Measurements from ENCODE around the gene APRT. TPM values are rescaled to one million over a fixed set of nuclear protein-coding genes. Genes with fewer than 3 reads are reported as not detected.

The APRT gene
- total and polyA plus RNA-seq, 9 of the 15 experiments (the other 6 are each of a cell fraction or from before 2014, with no cell fraction given), result 41.7 to 409 (median 146) TPM

DNA sequence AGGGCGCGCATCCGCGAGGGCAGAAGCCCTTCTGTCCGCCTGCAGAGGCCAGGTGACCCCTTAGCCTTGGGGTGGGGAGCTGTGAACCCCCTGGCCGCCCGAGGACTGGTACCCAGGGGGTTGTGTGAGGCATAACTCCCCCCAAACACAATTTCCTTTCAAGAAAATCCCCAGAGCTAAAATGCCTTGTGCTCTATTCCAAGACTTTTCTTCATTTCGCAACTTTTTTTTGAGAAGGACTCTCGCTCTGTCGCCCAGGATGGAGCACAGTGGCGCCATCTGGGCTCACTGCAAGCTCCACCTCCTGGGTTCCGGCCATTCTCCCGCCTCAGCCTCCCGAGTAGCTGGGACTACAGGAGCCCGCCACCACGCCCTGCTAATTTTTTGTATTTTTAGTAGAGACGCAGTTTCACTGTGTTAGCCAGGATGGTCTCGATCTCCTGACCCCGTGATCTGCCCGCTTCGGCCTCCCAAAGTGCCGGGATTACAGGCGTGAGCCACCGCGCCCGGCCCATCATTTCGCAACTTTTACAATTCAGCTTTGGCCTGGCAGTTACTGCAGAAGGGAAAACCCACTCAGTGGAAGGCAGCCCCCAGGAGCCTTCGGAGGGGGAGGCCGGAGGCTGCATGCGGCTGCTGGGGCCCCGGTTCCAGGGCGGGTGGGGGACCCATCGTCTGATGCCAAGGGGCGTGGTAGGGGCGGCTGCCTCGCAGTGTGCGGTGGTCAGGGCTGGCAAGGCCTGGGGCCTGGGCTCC, 963 bp upstream of the APRT start (continued):
- TF ChIP-seq, protein P1, sequence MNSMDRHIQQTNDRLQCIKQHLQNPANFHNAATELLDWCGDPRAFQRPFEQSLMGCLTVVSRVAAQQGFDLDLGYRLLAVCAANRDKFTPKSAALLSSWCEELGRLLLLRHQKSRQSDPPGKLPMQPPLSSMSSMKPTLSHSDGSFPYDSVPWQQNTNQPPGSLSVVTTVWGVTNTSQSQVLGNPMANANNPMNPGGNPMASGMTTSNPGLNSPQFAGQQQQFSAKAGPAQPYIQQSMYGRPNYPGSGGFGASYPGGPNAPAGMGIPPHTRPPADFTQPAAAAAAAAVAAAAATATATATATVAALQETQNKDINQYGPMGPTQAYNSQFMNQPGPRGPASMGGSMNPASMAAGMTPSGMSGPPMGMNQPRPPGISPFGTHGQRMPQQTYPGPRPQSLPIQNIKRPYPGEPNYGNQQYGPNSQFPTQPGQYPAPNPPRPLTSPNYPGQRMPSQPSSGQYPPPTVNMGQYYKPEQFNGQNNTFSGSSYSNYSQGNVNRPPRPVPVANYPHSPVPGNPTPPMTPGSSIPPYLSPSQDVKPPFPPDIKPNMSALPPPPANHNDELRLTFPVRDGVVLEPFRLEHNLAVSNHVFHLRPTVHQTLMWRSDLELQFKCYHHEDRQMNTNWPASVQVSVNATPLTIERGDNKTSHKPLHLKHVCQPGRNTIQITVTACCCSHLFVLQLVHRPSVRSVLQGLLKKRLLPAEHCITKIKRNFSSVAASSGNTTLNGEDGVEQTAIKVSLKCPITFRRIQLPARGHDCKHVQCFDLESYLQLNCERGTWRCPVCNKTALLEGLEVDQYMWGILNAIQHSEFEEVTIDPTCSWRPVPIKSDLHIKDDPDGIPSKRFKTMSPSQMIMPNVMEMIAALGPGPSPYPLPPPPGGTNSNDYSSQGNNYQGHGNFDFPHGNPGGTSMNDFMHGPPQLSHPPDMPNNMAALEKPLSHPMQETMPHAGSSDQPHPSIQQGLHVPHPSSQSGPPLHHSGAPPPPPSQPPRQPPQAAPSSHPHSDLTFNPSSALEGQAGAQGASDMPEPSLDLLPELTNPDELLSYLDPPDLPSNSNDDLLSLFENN (IDR thresholded peaks at IDR 0.05; ENCODE audit: low read depth in 2 of 2, low read length in 2 of 2), result no peak
- no peak for TF ChIP-seq RCOR1 (IDR thresholded peaks at IDR 0.05; ENCODE audit: borderline replicate concordance in 1 of 2, low read depth in 2 of 2, low read length in 2 of 2)
- TF ChIP-seq, protein P2, sequence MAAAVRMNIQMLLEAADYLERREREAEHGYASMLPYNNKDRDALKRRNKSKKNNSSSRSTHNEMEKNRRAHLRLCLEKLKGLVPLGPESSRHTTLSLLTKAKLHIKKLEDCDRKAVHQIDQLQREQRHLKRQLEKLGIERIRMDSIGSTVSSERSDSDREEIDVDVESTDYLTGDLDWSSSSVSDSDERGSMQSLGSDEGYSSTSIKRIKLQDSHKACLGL (CRISPR knock-in tag; IDR thresholded peaks at IDR 0.05; ENCODE audit: borderline replicate concordance, poor library complexity, severe bottlenecking), result no peak
- TF ChIP-seq PHF20 (IDR thresholded peaks at IDR 0.05; ENCODE audit: partially characterized antibody), result peak; percentile 13
- TF ChIP-seq, protein P3, sequence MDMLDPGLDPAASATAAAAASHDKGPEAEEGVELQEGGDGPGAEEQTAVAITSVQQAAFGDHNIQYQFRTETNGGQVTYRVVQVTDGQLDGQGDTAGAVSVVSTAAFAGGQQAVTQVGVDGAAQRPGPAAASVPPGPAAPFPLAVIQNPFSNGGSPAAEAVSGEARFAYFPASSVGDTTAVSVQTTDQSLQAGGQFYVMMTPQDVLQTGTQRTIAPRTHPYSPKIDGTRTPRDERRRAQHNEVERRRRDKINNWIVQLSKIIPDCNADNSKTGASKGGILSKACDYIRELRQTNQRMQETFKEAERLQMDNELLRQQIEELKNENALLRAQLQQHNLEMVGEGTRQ (CRISPR knock-in tag; IDR thresholded peaks at IDR 0.05), result 0 out of 2 replicates have a peak, but pooled peaks have one; percentile 5
- TF ChIP-seq, protein P4, sequence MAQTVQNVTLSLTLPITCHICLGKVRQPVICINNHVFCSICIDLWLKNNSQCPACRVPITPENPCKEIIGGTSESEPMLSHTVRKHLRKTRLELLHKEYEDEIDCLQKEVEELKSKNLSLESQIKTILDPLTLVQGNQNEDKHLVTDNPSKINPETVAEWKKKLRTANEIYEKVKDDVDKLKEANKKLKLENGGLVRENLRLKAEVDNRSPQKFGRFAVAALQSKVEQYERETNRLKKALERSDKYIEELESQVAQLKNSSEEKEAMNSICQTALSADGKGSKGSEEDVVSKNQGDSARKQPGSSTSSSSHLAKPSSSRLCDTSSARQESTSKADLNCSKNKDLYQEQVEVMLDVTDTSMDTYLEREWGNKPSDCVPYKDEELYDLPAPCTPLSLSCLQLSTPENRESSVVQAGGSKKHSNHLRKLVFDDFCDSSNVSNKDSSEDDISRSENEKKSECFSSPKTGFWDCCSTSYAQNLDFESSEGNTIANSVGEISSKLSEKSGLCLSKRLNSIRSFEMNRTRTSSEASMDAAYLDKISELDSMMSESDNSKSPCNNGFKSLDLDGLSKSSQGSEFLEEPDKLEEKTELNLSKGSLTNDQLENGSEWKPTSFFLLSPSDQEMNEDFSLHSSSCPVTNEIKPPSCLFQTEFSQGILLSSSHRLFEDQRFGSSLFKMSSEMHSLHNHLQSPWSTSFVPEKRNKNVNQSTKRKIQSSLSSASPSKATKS (CRISPR knock-in tag; IDR thresholded peaks at IDR 0.05), result no peak
- no peak for TF ChIP-seq MCM2 (IDR thresholded peaks at IDR 0.05; ENCODE audit: low read depth)
- TF ChIP-seq ZNF561 (CRISPR knock-in tag; conservative IDR thresholded peaks at IDR 0.05), result no peak
- no peak for TF ChIP-seq DDX20 (tag; IDR thresholded peaks at IDR 0.05; ENCODE audit: low read depth)
- no peak for TF ChIP-seq ZNF174 (CRISPR knock-in tag; IDR thresholded peaks at IDR 0.05)
- TF ChIP-seq PHF8 (IDR thresholded peaks at IDR 0.05; ENCODE audit: borderline replicate concordance, low read length), result peak; percentile 31; the same call in 1 of the 2 replicates
- no peak for TF ChIP-seq ELF1 (tag; IDR thresholded peaks at IDR 0.05)
- TF ChIP-seq, protein P5, sequence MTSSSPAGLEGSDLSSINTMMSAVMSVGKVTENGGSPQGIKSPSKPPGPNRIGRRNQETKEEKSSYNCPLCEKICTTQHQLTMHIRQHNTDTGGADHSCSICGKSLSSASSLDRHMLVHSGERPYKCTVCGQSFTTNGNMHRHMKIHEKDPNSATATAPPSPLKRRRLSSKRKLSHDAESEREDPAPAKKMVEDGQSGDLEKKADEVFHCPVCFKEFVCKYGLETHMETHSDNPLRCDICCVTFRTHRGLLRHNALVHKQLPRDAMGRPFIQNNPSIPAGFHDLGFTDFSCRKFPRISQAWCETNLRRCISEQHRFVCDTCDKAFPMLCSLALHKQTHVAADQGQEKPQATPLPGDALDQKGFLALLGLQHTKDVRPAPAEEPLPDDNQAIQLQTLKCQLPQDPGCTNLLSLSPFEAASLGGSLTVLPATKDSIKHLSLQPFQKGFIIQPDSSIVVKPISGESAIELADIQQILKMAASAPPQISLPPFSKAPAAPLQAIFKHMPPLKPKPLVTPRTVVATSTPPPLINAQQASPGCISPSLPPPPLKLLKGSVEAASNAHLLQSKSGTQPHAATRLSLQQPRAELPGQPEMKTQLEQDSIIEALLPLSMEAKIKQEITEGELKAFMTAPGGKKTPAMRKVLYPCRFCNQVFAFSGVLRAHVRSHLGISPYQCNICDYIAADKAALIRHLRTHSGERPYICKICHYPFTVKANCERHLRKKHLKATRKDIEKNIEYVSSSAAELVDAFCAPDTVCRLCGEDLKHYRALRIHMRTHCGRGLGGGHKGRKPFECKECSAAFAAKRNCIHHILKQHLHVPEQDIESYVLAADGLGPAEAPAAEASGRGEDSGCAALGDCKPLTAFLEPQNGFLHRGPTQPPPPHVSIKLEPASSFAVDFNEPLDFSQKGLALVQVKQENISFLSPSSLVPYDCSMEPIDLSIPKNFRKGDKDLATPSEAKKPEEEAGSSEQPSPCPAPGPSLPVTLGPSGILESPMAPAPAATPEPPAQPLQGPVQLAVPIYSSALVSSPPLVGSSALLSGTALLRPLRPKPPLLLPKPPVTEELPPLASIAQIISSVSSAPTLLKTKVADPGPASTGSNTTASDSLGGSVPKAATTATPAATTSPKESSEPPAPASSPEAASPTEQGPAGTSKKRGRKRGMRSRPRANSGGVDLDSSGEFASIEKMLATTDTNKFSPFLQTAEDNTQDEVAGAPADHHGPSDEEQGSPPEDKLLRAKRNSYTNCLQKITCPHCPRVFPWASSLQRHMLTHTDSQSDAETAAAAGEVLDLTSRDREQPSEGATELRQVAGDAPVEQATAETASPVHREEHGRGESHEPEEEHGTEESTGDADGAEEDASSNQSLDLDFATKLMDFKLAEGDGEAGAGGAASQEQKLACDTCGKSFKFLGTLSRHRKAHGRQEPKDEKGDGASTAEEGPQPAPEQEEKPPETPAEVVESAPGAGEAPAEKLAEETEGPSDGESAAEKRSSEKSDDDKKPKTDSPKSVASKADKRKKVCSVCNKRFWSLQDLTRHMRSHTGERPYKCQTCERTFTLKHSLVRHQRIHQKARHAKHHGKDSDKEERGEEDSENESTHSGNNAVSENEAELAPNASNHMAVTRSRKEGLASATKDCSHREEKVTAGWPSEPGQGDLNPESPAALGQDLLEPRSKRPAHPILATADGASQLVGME (CRISPR knock-in tag; IDR thresholded peaks at IDR 0.05), result peak; percentile 6; the same call in 1 of the 2 replicates
